Measurements from ENCODE around the gene TARDBP. TPM values are rescaled to one million over a fixed set of nuclear protein-coding genes. Genes with fewer than 3 reads are reported as not detected.
"Not testable (repeated sequence)": the region's sequence is repeated elsewhere in the genome, so short reads cannot be mapped to it uniquely, and the experiment has no call there.

The TARDBP gene
- polyA plus RNA-seq, 5 donors, result 254 to 350 (median 299) TPM

GRCh38 chr1:10989920-10990516, 22.4 kb upstream of the TARDBP start:
- not testable (repeated sequence) for DNase-seq

DNA sequence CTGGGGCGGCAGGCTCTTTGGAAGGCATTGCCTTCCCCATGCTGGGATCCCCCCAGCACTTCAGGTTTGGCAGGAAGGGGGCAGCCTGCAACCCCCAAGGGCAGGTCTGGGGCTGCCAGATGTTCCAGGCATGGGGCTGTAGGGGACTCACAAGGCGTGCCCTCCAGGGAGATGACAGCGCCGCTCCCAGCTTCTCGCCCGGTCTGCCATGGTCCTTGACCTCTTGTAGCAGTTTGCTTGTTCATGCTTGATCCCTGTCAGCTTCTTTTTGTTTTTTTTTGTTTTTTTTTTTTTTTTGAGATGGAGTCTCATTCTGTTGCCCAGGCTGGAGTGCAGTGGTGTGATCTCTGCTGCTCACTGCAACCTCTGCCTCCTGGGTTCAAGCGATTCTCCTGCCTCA, 21.6 kb upstream of the TARDBP start:
- DNase-seq, result no peak

DNA sequence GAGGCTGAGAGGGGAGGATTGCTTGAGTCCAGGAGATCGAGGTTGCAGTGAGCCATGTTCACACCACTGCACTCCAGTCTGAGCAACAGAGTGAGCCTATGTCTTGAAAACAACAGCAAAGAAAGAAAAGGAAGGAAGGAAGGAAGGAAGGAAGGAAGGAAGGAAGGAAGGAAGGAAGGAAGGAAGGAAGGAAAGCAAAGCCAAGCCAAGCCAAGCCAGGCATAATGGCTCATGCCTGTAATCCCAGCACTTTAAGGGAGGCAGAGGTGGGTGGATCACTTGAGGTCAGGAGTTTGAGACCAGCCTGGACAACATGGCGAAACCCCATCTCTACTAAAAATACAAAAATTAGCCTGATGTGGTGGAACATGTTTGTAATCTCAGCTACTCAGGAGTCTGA, 20.4 kb upstream of the TARDBP start:
- DNase-seq, result not testable (repeated sequence)

DNA sequence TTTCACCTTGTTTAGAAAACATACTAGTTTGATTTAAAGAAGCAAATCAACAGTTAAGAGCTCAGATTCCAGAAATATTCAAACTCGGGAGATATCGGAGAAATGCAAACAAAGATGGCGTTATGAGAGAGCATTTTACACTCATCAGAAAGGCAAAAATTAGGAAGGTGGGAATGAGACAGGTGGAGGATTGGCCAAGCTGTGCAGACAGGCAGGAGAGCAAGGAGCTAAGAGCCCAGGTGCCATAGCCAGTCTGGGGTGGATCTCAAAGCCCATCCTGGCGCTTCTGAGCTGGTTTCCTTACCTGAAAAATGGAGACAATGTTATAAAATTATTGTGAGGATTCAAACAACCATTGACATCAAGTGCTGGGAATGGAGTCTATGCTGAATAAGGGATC, 19.6 kb upstream of the TARDBP start:
- DNase-seq, result no peak

DNA sequence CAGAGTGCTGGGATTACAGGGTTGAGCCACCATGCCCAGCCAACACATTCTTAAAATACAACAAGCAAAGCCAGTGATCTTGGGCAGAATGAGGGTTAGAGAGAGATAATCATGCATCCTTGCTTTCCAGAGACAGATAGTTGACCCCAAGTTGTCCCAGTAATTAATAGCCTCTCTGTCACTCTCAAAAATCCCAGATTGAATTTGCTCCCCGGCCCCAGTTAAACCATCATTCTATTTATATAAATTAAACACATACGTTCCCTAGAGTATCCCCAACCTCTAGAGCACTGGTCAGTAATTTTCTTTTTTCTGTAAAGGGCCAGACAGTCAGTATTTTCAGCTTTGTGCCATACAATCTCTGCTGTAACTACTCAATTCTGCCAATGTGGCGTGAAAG, 16.4 kb upstream of the TARDBP start:
- no peak for DNase-seq

DNA sequence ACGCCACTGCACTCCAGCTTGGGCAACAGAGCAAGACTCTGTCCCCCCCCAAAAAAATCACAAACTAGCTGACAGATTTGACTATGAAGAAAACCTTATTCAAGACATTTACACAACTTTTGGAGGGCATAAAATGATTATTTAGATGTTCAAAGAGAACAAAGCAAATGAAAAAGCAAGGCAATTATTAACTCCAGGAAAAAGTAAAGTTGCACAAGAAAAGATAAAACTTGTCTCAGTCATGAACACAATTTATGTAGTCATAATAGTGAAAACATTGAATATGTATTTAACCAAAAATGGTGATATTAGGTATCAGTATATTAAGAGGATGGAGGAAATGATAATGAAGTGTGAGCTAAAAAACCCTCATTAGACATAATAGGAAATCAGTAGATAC, 11.9 kb upstream of the TARDBP start:
- no peak for DNase-seq

DNA sequence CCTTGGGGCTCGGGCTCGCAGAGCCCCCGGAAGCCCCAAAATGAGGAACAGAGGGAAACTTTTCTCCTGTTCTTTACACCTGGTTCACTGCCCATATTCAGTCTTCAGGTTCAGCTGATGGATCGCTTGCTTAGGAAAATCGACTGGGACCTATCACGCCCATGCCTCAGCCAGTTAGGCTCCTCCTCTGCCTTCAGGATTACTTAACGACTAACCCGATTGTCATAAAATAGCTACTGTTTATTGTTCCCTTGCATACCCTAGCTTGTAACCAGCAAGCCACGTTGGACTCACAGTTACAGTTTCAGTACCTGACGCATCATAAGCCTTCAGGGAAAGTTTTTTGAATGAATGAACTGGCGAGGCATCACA, 692 bp downstream of the TARDBP start:
- no peak for DNase-seq

GRCh38 chr1:11019358-11019757, 6.9 kb downstream of the TARDBP start:
- DNase-seq, result not testable (repeated sequence)

GRCh38 chr1:11019971-11020370, 7.5 kb downstream of the TARDBP start:
- no peak for DNase-seq

DNA sequence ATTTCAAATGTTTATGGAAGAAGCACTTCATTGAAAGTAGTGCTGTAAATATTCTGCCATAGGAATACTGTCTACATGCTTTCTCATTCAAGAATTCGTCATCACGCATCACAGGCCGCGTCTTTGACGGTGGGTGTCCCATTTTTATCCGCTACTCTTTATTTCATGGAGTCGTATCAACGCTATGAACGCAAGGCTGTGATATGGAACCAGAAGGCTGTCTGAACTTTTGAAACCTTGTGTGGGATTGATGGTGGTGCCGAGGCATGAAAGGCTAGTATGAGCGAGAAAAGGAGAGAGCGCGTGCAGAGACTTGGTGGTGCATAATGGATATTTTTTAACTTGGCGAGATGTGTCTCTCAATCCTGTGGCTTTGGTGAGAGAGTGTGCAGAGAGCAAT, 10.7 kb downstream of the TARDBP start:
- no peak for DNase-seq

- no peak for DNase-seq
Measured at GRCh38 chr1:11024154-11024873, 11.9 kb downstream of the TARDBP start.

GRCh38 chr1:11024874-11025203, 12.4 kb downstream of the TARDBP start:
- DNase-seq, result no peak

- DNase-seq, result no peak
Measured at GRCh38 chr1:11025618-11026017, 13.2 kb downstream of the TARDBP start.

DNA sequence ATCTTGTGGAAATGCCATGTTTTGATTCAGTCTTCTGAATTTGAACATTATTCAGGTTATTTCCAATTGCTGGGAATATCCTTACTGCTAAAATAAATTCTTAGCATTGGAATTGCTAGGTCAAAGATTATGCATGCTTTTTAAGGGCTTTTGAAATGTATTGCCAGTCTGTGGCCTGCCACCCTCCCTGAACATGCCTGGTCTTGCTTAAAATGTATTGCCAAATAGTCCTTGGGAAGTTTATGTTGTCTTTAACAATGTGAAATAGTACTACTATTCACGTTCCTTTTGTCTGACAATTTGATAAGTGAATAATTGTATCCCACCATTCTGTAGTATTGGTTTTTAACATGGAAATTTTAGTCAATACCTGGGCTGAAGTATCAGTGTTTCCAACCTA, 13.6 kb downstream of the TARDBP start:
- no peak for DNase-seq

DNA sequence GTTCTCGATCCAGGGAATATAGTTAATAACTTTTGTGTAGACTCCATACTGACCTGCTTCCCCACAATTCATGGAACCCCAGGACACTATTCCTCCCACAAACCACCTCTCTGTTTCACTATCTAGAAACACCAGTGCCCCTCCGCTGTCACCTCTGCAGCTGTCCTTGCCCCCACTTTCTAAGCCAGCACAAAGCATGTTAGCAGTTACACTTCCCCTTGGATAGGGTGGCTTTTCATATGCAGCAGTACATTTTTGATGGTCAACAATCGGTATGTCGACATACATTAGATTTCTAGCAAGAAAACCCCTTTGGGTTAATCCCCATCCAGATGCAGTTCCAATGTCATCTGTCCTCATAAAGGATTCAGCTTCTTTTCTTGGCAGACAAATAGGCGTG, 14.4 kb downstream of the TARDBP start:
- DNase-seq, result no peak

DNA sequence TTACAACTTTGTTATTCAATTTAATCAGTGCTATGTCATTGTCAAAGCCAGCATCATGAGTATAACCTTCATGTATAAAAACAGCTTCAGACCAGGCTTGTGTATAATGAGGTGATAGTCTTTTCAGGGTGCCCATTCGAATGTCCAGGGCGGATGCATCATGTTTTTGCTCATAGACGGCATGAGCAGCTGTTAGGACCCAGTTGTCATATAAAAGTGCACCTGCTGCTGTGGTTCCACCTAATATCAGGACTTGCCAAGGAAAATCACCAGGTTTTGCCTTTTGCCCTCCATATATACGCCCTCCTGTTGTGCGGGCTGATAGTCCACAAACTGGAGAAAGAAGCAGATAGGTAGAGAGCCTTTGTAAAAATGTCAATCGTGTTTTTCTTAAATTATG, 14.9 kb downstream of the TARDBP start:
- DNase-seq, result no peak

GRCh38 chr1:11028018-11028417, 15.6 kb downstream of the TARDBP start:
- DNase-seq, result no peak

- DNase-seq, result no peak
Measured at GRCh38 chr1:11030865-11031264, 18.4 kb downstream of the TARDBP start.

GRCh38 chr1:11031624-11032262, 19.3 kb downstream of the TARDBP start:
- no peak for DNase-seq

DNA sequence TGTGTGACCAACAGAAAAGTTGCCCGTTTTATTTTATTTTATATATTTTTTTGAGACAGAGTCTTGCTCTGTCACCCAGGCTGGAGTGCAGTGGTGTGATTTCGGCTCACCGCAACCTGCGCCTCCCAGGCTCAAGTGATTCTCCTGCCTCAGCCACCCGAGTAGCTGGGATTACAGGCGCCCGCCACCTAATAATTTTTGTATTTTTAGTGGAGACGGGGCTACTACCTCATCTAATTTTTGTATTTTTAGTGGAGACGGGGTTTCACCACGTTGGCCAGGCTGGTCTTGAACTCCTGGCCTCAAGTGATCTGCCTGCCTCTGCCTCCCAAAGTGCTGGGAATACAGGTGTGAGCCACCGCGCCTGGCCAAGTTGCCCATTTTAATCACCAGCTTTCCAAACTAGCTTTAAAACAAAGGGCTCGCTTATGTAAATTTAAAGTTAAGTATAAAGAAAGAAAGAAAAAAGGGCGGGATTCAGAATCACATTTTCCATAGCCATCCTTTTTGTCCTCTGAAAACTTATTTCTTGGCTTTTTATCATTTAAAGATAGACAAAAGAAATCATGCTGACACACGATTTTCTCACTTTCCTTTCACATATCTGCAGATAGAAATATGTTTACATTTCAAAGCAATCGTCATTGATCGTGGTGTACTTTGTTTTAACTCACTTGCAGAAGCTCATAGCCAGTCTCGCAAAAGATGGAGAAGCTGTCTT, 24.7 kb downstream of the TARDBP start:
- not testable (repeated sequence) for DNase-seq

DNA sequence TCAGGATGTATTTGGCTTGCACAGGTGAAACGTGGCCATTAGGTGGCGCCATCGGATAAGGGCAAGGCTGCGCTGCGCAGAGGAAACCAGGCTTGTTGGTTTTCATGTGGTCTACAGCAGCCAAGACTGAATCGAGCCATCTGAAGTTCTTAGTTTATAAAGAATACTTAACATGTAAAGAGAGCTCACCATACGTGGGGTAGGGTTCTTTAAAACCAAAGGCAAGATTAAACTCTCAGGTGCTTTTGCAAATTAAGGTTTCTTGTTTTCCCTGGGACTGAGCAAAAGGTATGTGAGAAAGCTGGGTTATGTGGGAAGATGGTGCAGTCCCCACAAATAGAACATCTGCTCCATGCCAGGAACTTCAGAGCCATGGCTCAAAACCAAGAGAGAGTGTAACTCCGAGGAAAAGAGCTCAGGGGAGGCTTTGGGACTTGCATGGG, 25.3 kb downstream of the TARDBP start:
- DNase-seq, result peak; percentile 75 to 88

- no peak for DNase-seq
Measured at GRCh38 chr1:11039351-11040104, 27.1 kb downstream of the TARDBP start.

All from right lung (tissue), 5 donors.